GM12801 (cell line): ENCODE results near the gene CKAP5.

ENCODE experiments used
- TF ChIP-seq, protein P1 (sequence below): IDR thresholded peaks from one replicate; pipeline ENCODE4 v1.5.1; 2011; ENCODE audit warnings: control low read depth; ENCODE audit not compliant: insufficient read length; ENCODE audit errors: extremely low read depth

CKAP5 gene

DNA sequence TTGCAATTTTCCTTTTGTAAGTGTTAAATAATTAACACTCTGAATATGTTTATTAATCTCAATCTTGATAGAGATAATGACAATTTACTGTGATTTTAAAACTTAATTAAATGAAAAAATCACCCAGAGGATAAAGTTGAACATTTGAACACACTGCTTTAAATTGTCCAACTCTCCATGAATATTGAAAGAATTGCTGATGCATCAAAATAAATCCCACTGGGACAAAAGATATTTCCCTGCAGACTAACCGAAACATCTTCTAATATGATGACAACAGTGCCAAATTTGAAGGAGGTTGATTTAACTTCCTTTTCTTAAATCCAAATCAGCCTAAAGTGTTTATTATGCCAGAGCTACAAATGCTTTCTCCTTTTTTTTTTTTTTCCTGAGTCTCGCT lies 79.4 kb downstream of the CKAP5 start:
- TF ChIP-seq, protein P1, sequence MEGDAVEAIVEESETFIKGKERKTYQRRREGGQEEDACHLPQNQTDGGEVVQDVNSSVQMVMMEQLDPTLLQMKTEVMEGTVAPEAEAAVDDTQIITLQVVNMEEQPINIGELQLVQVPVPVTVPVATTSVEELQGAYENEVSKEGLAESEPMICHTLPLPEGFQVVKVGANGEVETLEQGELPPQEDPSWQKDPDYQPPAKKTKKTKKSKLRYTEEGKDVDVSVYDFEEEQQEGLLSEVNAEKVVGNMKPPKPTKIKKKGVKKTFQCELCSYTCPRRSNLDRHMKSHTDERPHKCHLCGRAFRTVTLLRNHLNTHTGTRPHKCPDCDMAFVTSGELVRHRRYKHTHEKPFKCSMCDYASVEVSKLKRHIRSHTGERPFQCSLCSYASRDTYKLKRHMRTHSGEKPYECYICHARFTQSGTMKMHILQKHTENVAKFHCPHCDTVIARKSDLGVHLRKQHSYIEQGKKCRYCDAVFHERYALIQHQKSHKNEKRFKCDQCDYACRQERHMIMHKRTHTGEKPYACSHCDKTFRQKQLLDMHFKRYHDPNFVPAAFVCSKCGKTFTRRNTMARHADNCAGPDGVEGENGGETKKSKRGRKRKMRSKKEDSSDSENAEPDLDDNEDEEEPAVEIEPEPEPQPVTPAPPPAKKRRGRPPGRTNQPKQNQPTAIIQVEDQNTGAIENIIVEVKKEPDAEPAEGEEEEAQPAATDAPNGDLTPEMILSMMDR: no peak

DNA sequence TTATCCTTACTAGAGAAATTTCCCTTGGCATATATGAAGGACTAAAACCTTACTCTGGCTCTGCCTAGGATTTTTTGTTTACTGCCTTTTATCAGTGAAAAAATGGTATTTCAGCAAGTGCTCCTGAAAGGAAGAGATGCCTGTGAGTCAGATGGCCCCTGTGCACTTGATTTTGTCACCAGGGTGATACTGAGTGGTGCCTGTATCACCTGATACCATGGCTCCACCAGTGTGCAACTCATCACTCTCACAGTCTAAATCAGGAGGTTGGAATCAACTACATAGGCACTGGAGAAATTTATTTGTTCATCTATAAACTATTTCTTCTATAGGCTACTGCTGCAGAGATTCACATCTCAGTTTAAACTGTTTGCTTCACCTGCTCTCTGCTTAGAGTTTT lies 83.8 kb downstream of the CKAP5 start:
- TF ChIP-seq, protein P1: no peak

GRCh38 chr11:46761807-46762206 lies 84.3 kb downstream of the CKAP5 start:
- TF ChIP-seq, protein P1: no peak

- TF ChIP-seq, protein P1: no peak
Observed at GRCh38 chr11:46760429-46761128, 85.5 kb downstream of the CKAP5 start.

- TF ChIP-seq, protein P1: no peak
Observed at GRCh38 chr11:46759196-46759595, 86.9 kb downstream of the CKAP5 start.

- TF ChIP-seq, protein P1: no peak
Observed at GRCh38 chr11:46755962-46756361, 90.1 kb downstream of the CKAP5 start.

- TF ChIP-seq, protein P1: no peak
Observed at GRCh38 chr11:46747150-46747549, 98.9 kb downstream of the CKAP5 start.
